ENCODE data around the gene CNTFR.

CNTFR gene

DNA sequence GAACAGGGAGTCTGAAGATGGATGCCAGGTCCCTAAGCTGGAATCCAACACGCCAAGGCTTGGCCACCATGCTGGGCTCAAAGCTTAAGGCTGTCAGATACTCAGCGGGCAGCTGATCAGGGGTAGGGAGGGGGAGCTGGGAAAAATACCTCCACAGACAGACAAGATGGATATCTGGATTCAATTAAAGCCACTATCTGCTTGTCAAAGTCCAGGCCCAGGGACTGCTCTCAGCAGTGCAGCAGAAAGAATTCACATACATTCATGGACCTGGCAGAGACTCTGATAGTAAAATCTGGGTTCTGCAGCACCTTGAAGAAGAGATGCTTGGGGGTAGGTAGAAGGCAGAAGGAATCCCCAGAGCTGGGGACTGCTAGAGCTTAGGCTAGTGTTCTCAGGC is 25.6 kb upstream of the CNTFR start:
- DNase-seq = no peak

DNA sequence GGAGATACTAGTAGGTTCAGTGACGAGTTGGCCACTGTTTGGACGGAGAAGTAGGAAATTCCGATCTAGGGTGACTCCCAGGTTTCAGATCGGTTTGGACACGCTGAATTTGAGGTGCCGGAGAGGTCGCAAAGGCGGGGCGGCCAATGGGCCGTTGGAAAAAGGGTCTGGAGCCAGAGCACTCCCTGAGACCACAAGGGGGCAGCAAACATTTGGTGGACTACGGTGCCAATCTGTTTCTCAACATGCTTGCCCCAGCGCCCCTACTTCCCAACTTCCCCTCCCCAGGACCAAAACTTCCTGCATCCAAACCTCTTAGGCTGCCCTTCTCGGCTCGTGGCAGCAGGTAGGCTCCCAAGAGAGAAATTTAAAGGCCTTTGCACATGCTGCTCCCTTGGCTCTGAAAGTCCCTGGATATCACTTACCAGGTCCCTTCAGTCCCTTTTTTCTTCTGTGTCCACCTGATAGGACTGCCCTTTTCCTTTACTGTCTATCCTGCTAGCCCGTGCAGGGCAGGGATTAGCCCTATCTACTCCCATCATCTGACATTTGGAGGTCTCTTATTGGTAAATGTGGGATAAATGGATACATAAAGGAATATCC is 23.4 kb upstream of the CNTFR start:
- no peak for DNase-seq

DNA sequence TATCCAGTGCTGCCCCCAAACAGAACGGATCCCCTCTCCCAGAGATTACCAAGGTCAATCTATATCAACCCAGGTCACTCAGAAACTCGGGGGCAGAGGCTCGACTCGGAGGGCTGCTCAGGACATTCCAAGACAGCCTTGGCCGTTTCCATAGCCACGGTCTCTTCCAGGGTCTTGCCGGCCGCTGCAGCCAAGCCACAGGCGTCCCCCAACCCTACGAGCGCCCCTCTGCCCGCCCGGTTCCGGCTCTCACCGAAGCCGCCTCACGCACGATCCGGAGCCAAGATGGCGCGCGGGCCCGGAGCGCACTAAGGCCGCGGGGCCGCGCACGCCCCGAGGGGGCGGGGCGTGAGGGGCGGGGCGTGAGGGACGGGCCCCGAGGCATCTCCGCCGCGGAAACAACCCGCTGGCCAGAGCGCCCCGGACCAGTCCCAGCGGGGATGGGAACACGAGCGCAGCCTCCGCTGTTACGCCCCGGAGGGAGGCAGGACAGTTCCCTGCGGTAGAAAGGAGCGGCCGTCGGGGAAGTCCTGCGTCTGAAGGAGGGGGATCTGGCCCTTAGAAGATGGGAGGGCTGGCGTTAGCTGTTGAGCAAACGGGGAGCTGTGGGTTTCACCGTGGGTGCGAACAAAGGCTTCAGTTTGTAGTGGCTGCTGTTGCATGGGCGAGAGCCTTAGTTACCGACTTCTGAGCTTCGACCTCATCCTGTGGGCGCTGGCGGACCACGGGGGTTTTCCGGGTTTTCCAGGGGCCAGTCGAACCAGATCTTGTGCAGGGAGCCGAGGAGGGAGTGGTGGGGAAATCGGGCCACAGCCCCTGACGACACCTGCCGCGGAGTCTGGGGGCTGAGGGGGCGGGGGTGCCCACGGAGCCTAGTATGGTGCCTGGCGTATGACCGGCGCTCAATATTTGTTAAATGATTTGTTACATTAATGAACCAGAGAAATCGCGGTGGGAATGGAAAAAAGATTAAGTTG is 22.6 kb upstream of the CNTFR start, which contains the start of gene RPP25L:
Gene RPP25L, minus strand, starts transcription at position 287 of the 977 bp plus-strand sequence. CDS start 801 bp downstream, outside the sequence.
- peak; percentile 25 for DNase-seq

DNA sequence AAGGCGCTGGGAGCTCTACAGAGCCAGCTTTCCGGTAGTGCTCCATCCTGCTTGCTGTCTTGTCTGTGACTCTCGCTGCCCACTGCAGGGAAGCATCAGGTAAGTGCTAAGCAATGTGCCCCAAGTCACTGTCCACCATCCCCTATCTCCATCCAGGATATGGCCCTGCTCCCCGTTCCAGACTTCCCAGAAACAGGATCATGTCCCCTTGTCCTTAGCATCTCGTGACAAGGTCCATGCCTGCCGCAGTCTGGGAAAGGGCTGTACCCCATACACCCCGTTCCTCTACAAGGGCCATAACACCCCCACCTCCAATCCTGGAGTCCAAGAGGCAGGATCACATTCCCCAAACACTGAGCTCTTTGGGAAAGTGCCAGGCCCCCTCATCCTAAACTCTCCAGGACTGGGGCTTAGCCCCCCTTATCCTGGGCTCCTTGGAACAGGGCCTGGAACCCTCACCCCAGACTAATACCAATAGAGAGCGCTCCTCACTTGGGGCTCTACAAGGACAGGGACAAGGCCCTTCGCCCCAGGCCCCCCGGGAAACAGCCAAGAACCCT is 21.8 kb upstream of the CNTFR start:
- no peak for DNase-seq

DNA sequence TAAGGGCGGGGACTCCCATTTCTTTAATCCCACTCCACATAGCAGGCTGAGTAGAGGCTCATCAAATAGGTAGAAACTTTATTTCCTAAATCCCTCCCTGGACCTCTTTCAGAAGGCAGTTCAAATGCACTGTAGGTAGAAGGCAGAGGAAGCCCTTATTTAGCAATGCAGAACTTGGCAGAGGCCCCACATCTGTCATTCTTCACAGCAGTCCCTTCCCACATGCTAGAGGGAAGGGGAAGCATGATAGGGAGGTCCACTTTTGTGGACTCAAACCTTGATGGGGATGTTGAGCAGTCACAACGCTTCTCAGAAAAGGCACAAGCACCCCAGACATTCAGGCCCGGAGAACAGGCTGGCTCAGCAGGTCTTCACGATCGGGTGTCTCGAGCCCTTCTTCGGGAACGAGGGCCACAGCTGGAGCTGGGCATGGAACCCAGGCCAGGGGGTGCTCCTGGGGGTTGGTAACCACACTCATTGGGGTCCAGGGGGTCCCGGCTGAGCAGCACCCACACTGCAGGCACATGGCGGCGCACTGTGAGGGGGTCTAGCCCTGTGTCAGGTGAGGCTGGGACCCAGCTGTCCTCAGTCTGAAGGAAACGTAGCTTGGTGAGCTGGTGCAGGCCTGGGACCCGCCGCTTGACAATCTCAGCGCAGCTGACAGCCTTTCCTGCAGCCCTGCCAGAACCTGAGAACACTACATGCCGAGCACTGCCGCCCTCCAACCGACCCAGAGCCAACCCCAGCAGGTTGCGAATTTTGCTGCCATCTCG is 21.1 kb upstream of the CNTFR start:
- no peak for DNase-seq

DNA sequence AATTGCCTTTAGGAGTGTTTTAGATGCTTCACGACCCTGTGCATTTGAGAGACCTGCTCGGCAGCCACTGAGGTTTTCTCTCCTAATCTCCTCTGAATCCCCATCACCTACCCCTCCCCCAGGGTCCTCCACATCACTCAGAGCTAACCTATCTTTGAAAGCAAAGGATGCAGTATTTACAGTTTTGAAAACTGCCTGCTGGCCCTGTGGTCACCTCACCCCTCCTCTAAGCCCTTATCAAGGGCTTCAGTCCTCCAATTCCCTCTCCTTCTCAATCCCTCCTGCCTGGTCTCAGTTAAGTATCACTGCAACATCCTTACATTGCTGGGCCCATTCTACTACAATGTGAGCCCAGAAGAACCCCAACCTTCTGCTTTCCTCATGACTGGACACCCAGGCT is 17.8 kb upstream of the CNTFR start:
- DNase-seq = no peak

DNA sequence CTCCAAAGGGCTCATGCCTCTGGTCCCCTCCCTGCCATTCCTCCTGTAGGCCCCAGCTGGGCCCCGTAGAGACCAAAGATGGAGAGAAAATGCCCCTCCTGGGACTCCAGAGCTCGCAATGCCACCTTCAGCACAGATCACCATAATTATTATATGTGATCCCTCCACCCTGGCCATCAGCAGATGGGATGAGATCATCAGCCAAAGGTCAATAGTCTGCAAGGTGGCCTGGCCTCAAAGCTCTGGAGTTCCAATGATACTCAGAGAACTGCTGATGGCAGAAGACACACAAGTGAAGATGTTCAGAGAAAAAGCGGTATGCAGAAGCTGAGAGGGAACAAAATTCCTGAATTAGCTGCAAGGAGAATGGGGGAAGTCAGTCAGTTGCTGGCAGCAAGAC is 17.4 kb upstream of the CNTFR start:
- DNase-seq = no peak

DNA sequence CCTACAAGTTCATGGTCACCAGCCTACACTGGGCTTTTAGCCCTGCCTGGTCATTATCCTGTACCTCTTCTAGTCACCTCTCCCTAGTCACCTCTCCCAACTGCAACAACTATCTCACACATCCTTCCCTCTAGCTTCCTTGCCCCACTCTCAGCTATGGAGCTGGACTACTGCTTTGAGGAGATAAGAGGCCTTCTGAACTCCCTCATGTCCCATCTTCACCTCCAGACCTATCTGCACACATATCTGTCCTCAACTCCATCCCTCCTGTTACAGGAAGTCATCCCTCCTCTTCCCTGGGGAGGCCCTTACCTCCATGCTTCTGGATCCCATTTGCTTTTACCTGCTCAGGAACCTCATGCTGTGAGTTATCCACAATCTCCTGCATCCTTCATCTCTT is 16.7 kb upstream of the CNTFR start:
- no peak for DNase-seq

DNA sequence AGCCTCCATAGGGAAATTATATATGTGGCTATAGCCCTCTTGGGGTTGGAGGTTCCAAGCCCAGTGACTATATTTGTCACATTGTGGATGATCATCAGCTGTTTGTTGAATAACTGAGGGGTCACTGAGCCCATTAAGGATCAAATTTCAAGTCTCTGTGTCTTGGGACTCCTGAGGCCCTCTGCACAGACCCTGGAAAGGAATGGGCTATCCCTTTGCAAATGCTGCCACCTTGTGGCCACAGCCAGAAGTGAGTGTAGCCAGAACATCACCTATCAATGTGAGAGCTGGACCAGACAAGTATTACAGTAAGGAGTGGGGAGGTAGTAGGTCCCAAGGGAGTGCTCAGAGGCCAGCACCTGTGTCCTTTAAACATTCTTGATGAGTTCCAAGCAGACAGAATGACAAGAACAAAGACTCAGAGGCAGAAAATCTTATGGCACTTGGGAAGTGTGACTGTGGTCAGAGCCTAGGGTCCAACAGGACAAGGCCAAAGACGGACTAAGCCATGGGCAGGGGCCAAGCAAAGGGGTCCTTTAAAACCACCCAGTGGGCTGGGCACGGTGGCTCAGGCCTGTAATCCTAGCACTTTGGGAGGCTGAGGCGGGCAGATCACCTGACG is 14.2 kb upstream of the CNTFR start:
- no peak for DNase-seq

DNA sequence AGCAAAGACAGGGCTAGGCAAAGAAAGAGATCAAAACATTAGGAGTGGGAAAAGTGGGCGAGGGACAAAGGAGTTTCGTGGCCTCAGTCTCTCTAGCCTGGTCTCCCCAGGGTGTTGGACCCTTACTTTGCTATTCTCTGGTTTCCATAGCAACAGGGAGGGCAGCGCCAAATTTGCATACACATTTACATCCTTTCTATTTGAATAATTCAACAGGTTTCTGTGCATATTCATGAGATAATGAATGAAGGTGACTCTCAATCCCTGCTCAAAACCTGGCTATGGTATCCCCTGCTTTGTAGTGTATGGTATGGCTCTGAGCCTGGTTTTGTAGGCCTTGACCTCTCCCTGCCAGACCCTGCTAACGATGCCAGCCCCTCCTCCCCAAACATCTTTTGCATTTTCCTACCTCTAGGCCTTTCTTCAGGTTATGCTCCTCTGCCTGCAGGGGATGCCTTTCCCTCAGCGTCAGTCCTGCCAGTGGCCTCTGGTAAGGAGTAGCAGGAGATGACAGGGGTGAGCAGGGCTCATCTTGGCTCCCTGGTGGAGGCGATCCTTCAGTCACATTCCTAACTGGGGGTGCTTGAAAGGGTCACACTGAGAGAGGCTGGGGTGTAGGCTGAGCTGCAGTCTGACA is 12.5 kb upstream of the CNTFR start:
- DNase-seq = no peak

DNA sequence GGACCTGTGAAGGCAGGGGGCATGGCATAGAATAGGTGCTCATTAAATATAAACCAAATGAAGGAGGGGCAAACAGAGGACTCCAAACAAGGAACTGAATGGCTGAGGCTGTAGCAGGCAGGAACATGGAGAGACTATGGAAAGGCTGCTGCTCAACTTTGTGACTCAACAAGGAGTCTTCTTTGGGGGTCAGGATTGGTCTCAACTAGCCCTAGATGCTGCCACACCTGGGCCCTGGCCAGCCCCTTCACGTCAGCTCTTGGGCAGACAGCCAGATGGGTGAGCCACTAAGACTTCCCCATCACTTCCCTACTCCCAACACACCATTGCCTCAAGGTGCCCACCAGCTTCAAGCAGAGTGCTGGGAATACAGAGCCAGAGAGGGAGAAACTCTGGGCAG is 11.4 kb upstream of the CNTFR start:
- DNase-seq = no peak

DNA sequence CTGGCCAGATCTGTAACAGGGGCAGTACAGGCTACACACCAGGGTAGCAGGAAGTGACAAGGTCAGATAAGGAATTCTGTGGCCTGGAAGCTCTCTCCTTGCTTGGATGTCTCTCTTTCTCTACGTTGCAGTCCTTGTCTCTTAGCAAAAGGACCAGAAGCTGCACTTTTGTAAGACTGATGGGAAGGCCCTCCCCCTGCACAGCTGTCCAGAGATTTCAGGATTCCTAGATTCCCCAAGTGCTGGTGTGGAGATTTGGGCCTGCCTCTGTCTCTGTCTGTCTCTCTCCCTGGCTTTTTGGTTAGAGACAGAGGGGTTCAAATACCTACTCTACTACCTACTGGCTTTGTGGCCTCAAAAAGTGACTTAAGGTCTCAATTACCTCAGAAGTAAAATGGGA is 10.0 kb upstream of the CNTFR start:
- DNase-seq = no peak

DNA sequence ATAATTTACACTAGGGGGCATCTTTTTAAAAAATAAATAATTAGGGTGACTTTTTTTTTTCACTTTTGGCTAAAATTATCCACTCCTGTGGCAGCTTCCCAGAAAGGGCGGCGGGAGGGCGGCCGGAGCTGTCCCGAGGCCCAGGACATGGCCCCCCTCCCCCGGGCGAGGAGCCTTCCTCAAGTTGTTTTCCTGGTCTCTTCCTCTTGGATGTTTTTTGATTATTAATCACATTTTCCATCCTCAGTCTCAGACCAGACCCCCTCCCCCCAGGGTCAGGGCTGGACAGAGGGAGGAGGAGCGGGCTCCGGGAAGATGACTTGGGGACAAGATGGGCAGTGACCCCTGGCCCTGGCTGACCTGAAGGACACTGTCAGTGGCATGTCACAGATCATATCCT is 4.7 kb upstream of the CNTFR start:
- DNase-seq = no peak

DNA sequence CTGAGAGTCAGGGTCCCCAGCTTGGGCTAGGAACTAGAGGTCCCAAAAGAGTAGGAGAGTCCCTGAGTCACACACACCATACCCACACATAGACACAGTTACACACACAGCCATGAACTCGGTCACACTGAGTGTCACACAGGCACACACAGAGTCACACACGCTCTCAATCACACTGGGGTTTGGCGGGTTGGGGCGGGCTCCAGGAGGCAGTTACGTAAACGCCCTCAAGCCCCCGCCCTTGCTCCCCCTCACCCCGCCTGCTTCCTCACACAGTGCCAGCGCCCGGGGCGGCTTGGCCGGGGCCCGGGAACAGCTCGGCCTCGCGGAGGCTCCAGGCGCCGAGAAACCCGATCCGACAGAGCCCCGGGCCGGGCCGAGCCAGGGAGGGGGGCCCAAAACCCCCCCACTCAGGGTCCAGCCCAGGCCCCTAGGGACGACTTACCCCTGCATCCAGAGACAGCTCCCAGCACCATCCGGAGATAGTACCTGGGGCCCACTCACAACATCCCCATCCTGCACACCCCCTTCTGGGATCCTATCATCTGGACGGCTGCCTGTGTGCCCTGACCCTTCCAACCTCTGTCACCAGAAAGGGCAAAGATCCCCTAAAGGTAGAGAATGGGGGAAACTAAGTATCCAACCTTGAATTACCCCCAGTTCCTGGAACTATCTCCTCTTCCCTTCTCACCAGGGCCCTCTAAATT is 3.5 kb upstream of the CNTFR start:
- DNase-seq = no peak

DNA sequence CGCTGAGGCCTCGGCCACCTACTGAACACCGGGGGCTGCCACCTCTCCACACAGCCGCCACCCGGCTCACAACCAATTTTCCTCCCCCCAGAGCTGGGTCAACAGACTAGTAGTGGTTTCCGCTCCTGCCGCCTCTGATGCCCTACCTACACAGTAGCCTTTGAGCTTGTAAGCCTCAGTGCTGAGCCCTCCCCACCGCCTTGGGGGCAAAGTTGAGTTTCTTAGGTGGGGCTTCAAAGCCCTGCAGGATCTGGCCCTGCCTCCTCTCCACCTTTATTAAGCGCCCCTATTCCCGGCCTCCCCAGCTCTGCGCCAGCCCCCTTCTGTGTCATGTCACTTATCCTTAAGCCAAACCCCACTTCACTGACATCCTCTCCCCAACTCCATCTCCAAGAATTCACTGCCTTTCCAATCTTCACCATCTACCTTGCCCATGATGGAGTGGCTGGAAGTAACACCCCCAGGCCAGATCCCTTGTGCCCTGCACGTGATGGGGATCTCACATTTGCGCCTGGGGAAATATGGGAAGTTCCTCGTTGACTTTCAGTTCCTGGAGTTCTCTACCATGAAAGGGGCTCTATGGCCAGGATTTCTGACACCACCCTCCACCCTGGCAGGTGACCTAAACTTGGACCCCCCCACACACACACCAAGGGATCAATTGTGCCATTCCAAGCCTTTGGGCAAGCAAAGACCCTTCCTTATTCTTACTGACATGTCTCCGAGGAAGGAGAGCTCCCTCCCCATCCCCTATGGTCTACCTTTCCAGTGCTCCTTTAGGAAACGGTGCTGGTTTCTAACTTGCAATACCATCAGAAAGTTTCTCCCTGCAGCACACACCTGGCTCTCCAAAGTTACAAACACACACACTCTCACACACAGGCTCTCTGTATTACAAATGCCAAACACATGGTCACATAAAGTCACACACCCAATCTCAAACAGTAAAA is 2.7 kb upstream of the CNTFR start:
- no peak for DNase-seq

DNA sequence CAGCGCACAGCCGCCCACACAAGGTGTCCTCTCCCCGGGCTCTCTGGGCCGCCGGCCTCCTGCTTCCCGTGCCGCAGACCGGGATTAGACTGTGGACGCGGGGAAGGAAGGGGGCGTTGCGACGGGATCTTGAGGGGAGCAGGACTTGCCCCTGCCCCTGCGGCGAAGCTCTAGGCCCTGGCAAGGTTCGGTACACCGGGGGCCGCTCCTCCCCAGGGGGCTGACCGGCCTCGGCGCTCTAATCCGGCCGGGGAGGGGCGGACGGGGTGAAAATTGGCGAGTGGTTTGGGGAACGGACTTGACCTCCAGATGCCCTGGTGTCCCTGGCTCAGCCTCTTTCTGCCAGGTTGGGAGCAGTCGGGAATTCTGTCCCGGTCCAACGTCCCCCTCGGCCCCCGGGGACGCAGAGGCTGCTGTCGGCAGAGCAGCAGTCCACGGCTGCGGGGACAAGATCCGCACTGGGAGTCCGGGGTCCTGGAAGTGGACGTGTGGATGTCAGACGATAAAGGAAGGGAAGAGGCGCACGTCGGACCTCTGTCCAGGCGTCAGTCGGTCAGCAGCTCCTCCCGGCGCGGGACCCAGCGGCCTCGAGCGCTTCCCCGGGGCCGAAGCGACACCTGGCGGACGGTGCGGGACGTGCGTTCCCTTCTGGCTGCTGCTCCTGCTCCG is 1.9 kb upstream of the CNTFR start:
- DNase-seq = peak; percentile 26

DNA sequence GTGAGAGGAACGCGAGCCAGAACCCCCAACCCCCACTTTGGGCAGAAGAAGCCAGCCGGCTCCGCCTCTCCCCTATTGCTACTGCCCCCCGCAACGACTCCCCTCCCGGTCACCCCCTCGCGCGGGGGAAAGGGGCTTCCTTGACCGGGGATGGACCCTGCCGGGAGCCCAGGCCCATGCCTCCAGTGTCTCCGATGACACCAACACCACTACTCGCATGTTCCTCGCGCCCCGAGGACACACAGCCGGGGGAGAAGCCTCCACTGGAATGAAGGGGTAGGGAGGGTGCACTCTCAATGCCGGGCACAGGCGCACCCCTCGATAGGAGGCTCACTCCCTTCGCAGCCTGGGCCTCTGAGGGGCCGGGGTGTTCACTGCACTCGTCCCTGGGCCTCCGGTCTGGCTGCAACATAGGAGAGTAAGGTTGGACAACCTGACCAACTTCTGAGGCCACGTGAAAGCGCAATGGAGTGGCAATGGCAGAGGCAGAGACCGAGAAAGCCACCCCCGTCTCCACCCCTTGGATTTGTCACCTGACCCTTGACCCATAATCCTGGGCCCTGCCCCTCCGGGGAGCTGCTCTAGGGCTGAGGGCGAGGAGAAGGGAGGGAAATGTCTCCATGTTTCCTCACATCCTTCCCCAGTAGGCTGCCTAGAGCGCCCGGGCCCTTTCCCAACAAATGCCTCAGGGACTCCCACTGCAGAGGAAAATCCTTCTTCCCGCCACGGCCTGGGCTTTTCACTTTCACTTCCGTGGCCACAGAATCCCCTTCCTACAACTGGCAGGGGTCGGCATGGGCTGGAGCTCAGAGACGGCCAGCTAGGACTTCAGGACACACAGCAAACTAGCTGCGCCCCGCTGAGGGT is 1.1 kb upstream of the CNTFR start:
- DNase-seq = no peak
